Endodermal cell (in vitro differentiated cells): ENCODE results near the gene NME1. TPM values are rescaled to one million over a fixed set of nuclear protein-coding genes. Genes with fewer than 3 reads are reported as not detected.

Experiments used
- DNase-seq: peaks from one replicate; pipeline ENCODE4 v3.0.0-alpha.2; 2017
- H3K27ac ChIP-seq: 2 replicates; pipeline ENCODE4 v1.5.1; 2013; ENCODE audit warnings: mild to moderate bottlenecking, low read depth, low read length, moderate library complexity
- H3K27me3 ChIP-seq: 2 replicates; pipeline ENCODE4 v1.6.1; 2013; ENCODE audit warnings: mild to moderate bottlenecking, low read length, moderate library complexity; ENCODE audit not compliant: insufficient read depth, control insufficient read depth, poor library complexity, severe bottlenecking
- H3K36me3 ChIP-seq: 2 replicates; pipeline ENCODE4 v1.7.0; 2013; ENCODE audit warnings: mild to moderate bottlenecking, low read length, moderate library complexity; ENCODE audit not compliant: control insufficient read depth, insufficient read depth
- H3K4me1 ChIP-seq: one replicate; pipeline ENCODE4 v1.7.0; 2013; ENCODE audit warnings: low read length; ENCODE audit not compliant: control insufficient read depth, insufficient read depth
- H3K4me3 ChIP-seq: 2 replicates; pipeline ENCODE4 v1.5.1; 2013; ENCODE audit warnings: mild to moderate bottlenecking, low read length, moderate library complexity
- H3K9ac ChIP-seq: 2 replicates; pipeline ENCODE4 v1.6.1; 2013; ENCODE audit warnings: mild to moderate bottlenecking, low read length, moderate library complexity; ENCODE audit not compliant: poor library complexity, severe bottlenecking; ENCODE audit errors: extremely low read depth
- H3K9me3 ChIP-seq: 2 replicates; pipeline ENCODE4 v1.6.1; 2013; ENCODE audit warnings: mild to moderate bottlenecking, low read length, moderate library complexity; ENCODE audit not compliant: control insufficient read depth
- H3K27ac Mint-ChIP-seq: 2 replicates; pipeline ENCODE4 v1.8.0; 2020; ENCODE audit warnings: mixed read lengths
- H3K27me3 Mint-ChIP-seq: 2 replicates; pipeline ENCODE4 v1.8.0; 2021; ENCODE audit warnings: mild to moderate bottlenecking, mixed read lengths; ENCODE audit not compliant: insufficient read depth
- H3K36me3 Mint-ChIP-seq: 2 replicates; pipeline ENCODE4 v1.8.0; 2020; ENCODE audit warnings: low read depth, mixed read lengths
- H3K4me1 Mint-ChIP-seq: 2 replicates; pipeline ENCODE4 v1.8.0; 2020; ENCODE audit warnings: mixed read lengths
- H3K4me3 Mint-ChIP-seq: 2 replicates; pipeline ENCODE4 v1.8.0; 2020; ENCODE audit warnings: mild to moderate bottlenecking, moderate library complexity, mixed read lengths
- H3K9me3 Mint-ChIP-seq: 2 replicates; pipeline ENCODE4 v1.8.0; 2020; ENCODE audit warnings: mild to moderate bottlenecking, mixed read lengths
- WGBS, 2 experiments: methylation state at CpG; one replicate each; pipeline versions ENCODE4 v1.1.5 to v1.1.7; 2013; ENCODE audit warnings: missing lambda C conversion rate in 2 of 2, mixed read lengths in 1 of 2; ENCODE audit not compliant: insufficient coverage in 1 of 2, insufficient read length in 1 of 2; 5-methylcytosine and 5-hydroxymethylcytosine counted together
- total RNA-seq, 2 donors: library from RNA; stranded (reverse); fragmentation: NEBNext Ultra II Directional in 1 of 2; extraction: Animal tissue kit (Norgen Biotek cat#: 25700) in 1 of 2; gene quantifications; 2 replicates in 1 of 2; 3 replicates in 1 of 2; pipeline ENCODE4 v1.2.1, GENCODE V29; 2021
- TF ChIP-seq, protein P1 (sequence below): fragments of 200-600 bp; sonication (generic); conservative IDR thresholded peaks from 2 replicates; pipeline ENCODE4 v1.5.0; 2021; ENCODE audit warnings: antibody characterized with exemption, mild to moderate bottlenecking

Gene NME1
- total RNA-seq, 2 donors from 2014 or later, result 99.6 to 107 TPM

DNA sequence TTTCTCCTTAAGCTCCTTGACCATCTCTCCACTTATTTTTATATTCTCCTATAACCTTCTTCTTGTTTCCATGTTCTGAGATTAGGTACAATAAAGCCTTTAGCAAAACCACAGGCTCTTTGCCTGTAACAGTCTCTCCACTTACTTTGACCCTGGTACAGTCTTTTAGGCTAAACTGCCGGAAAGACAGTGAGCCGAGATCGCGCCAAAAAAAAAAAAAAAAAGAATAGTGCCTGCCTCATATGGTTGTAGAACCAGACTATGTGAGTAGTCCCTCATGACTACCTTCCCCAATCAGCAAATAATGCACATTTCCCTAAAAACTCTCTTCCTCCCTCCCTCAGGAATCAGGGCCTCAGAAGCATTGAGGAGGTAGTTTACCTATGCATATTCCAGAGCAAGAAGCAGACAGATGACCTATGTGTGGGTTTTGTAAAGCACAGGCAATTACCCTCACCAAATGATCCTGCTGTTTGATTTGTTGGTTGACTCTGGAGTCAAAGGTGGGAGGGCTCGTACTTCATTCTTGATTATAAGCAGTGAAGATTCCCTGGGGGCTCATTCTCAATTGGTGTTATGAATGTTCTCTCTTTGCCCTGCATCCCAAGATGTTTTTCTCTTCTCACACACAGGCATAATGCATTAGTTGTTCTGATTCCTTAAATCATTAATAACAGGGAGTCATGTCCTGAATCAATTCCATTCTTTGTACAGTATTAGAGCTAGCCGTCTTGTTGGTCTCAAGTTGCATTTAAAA is 8.9 kb upstream of the NME1 start:
- Histone ChIP-seq H3K4me1 (no peaks in the 10 kb centered on the region), H3K27me3 (no peaks in the 10 kb centered on the region), H3K9me3 (no peaks in the 10 kb centered on the region), H3K9ac (no peak overlapping the region), H3K27ac (no peak overlapping the region), H3K36me3 (no peaks in the 10 kb centered on the region), H3K4me3 (no peak overlapping the region)
- no peaks in the 10 kb centered on the region for H3K9me3 Mint-ChIP-seq
- no peak overlapping the region for H3K27ac Mint-ChIP-seq
- no peaks in the 10 kb centered on the region for H3K27me3 Mint-ChIP-seq
- WGBS, 2 experiments, result 89 to 100% methylated on average over 5 to 6 of the region's 6 CpGs
- H3K4me3 Mint-ChIP-seq, result no peak overlapping the region
- TF ChIP-seq, protein P1, sequence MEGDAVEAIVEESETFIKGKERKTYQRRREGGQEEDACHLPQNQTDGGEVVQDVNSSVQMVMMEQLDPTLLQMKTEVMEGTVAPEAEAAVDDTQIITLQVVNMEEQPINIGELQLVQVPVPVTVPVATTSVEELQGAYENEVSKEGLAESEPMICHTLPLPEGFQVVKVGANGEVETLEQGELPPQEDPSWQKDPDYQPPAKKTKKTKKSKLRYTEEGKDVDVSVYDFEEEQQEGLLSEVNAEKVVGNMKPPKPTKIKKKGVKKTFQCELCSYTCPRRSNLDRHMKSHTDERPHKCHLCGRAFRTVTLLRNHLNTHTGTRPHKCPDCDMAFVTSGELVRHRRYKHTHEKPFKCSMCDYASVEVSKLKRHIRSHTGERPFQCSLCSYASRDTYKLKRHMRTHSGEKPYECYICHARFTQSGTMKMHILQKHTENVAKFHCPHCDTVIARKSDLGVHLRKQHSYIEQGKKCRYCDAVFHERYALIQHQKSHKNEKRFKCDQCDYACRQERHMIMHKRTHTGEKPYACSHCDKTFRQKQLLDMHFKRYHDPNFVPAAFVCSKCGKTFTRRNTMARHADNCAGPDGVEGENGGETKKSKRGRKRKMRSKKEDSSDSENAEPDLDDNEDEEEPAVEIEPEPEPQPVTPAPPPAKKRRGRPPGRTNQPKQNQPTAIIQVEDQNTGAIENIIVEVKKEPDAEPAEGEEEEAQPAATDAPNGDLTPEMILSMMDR, result no peak
- no peaks in the 10 kb centered on the region for H3K36me3 Mint-ChIP-seq
- DNase-seq, result peak; percentile 58
- H3K4me1 Mint-ChIP-seq, result peaks cover 8% of the 10 kb centered on the region

DNA sequence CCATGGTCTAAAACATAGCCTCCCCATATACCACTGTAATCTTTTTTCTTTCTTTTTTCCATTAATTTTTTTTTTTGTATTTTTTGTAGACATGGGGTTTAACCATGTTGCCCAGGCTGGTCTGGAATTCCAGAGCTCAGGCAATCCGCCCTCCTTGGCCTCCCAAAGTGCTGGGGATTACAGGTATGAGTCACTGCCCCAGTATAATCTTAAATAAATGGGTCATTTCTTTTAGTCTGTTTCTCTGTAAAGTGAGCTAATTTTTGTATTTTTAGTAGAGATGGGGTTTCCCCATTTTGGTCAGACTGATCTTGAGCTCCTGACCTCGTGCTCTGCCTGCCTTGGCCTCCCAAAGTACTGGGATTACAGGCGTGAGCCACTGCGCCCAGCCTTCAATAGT is 5.7 kb upstream of the NME1 start:
- H3K36me3 Mint-ChIP-seq, result no peaks in the 10 kb centered on the region
- no peak overlapping the region for H3K27ac Mint-ChIP-seq

DNA sequence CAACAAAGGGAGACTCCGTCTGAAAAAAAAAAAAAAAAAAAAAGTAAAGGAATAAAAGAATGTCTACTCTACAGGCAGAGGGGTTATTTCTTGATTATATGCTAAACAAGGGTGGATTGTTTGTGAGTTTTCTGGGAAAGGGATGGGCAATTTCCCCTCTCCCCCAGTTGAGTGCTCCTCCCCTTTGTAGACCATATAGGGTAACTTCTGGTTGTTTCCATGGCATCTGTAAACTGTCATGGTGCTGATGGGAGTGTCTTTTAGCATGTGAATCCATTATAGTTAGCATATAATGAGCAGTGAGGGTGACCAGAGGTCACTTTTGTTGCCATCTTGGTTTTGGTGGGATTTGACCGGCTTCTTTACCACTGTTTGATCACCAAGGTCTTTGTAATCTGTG is 4.2 kb upstream of the NME1 start:
- Histone ChIP-seq H3K27ac (no peak overlapping the region), H3K27me3 (no peaks in the 10 kb centered on the region), H3K4me3 (no peak overlapping the region), H3K4me1 (no peaks in the 10 kb centered on the region), H3K9ac (no peak overlapping the region), H3K9me3 (no peaks in the 10 kb centered on the region), H3K36me3 (no peaks in the 10 kb centered on the region)
- H3K4me3 Mint-ChIP-seq, result no peak overlapping the region
- H3K27me3 Mint-ChIP-seq, result no peaks in the 10 kb centered on the region
- no peak overlapping the region for H3K27ac Mint-ChIP-seq
- no peaks in the 10 kb centered on the region for H3K36me3 Mint-ChIP-seq
- WGBS, 2 experiments, result 92% methylated on average over 2 of the region's 2 CpGs; no CpG with 5 or more reads in 1 of the 2 experiments
- no peak for DNase-seq
- peaks cover 6% of the 10 kb centered on the region for H3K4me1 Mint-ChIP-seq
- TF ChIP-seq, protein P1, result no peak
- no peaks in the 10 kb centered on the region for H3K9me3 Mint-ChIP-seq

More for the DNA sequence above, 5.7 kb upstream of the NME1 start:
- H3K36me3 ChIP-seq, result no peaks in the 10 kb centered on the region
- H3K9ac ChIP-seq, result no peak overlapping the region
- H3K9me3 ChIP-seq, result no peaks in the 10 kb centered on the region
- H3K4me1 ChIP-seq, result no peaks in the 10 kb centered on the region
- Mint-ChIP-seq H3K4me1 (peaks cover 6% of the 10 kb centered on the region), H3K27me3 (no peaks in the 10 kb centered on the region), H3K9me3 (no peaks in the 10 kb centered on the region), H3K4me3 (no peak overlapping the region)
- TF ChIP-seq, protein P1, result no peak
- no peak overlapping the region for H3K4me3 ChIP-seq
- H3K27me3 ChIP-seq, result no peaks in the 10 kb centered on the region
- no peak overlapping the region for H3K27ac ChIP-seq
- WGBS, 2 experiments, result 93% methylated on average over 4 of the region's 4 CpGs; no CpG with 5 or more reads in 1 of the 2 experiments
- DNase-seq, result no peak
